Glutamatergic neuron (in vitro differentiated cells): ENCODE results near the gene ZMPSTE24. TPM values are rescaled to one million over a fixed set of nuclear protein-coding genes. Genes with fewer than 3 reads are reported as not detected.
A peak's percentile ranks its signal among the peaks of the same experiment; 100 is the strongest.

Experiments
- DNase-seq: peaks from one replicate; pipeline ENCODE4 v3.0.0; 2022
- H3K27ac Mint-ChIP-seq: one replicate; pipeline ENCODE4 v1.8.0; 2020; ENCODE audit warnings: mild to moderate bottlenecking, mixed read lengths, inconsistent platforms; ENCODE audit not compliant: unreplicated experiment
- H3K27me3 Mint-ChIP-seq: one replicate; pipeline ENCODE4 v1.8.0; 2020; ENCODE audit warnings: mild to moderate bottlenecking, moderate library complexity, mixed read lengths, inconsistent platforms; ENCODE audit not compliant: unreplicated experiment
- H3K36me3 Mint-ChIP-seq: one replicate; pipeline ENCODE4 v1.8.0; 2020; ENCODE audit warnings: mild to moderate bottlenecking, mixed read lengths, inconsistent platforms; ENCODE audit not compliant: unreplicated experiment
- H3K4me1 Mint-ChIP-seq: one replicate; pipeline ENCODE4 v1.8.0; 2020; ENCODE audit warnings: mild to moderate bottlenecking, low read depth, mixed read lengths, inconsistent platforms; ENCODE audit not compliant: unreplicated experiment
- H3K4me3 Mint-ChIP-seq: one replicate; pipeline ENCODE4 v1.8.0; 2020; ENCODE audit warnings: mild to moderate bottlenecking, mixed read lengths, inconsistent platforms; ENCODE audit not compliant: unreplicated experiment
- H3K9me3 Mint-ChIP-seq: one replicate; pipeline ENCODE4 v1.8.0; 2020; ENCODE audit warnings: mild to moderate bottlenecking, moderate library complexity, mixed read lengths, inconsistent platforms; ENCODE audit not compliant: unreplicated experiment
- CTCF ChIP-seq: fragments of 200-600 bp; sonication (generic); IDR thresholded peaks from one replicate; pipeline ENCODE4 v1.5.0; 2021; ENCODE audit not compliant: partially characterized antibody, unreplicated experiment
- total RNA-seq: library from RNA; stranded (reverse); fragmentation: NEBNext Ultra II Directional; extraction: Animal tissue kit (Norgen Biotek cat#: 25700); gene quantifications from one replicate; pipeline ENCODE4 v1.2.1, GENCODE V29; 2021; ENCODE audit not compliant: unreplicated experiment

ZMPSTE24 gene
- total RNA-seq, 1 donor from 2014 or later: 32.8 TPM

- H3K9me3 Mint-ChIP-seq: peaks cover 9% of the 10 kb centered on the region
- H3K36me3 Mint-ChIP-seq: no peaks in the 10 kb centered on the region
- H3K27me3 Mint-ChIP-seq: peaks cover 9% of the 10 kb centered on the region
- H3K4me1 Mint-ChIP-seq: peaks cover 4% of the 10 kb centered on the region
- TF ChIP-seq CTCF: no peak
- peak overlapping the region; percentile 97 for H3K4me3 Mint-ChIP-seq
- H3K27ac Mint-ChIP-seq: peak overlapping the region; percentile 98
- DNase-seq: peak; percentile 20
Observed at GRCh38 chr1:40257313-40257687, 736 bp upstream of the ZMPSTE24 start.

- no peak for TF ChIP-seq CTCF
- Mint-ChIP-seq H3K4me3 (peak overlapping the region; percentile 97), H3K27me3 (peaks cover 9% of the 10 kb centered on the region), H3K4me1 (peaks cover 4% of the 10 kb centered on the region), H3K36me3 (no peaks in the 10 kb centered on the region), H3K27ac (peak overlapping the region; percentile 98), H3K9me3 (peaks cover 9% of the 10 kb centered on the region)
- no peak for DNase-seq
Observed at GRCh38 chr1:40258445-40258769, 371 bp downstream of the ZMPSTE24 start.

GRCh38 chr1:40264354-40264781 is 6.3 kb downstream of the ZMPSTE24 start:
- no peak for TF ChIP-seq CTCF
- Mint-ChIP-seq H3K9me3 (peaks cover 2% of the 10 kb centered on the region), H3K4me1 (peaks cover 6% of the 10 kb centered on the region), H3K4me3 (no peak overlapping the region), H3K36me3 (no peaks in the 10 kb centered on the region), H3K27me3 (peaks cover 1% of the 10 kb centered on the region), H3K27ac (no peak overlapping the region)
- DNase-seq: no peak

- no peak for TF ChIP-seq CTCF
- peaks cover 2% of the 10 kb centered on the region for H3K9me3 Mint-ChIP-seq
- no peak for DNase-seq
- H3K27me3 Mint-ChIP-seq: peaks cover 1% of the 10 kb centered on the region
- H3K27ac Mint-ChIP-seq: no peak overlapping the region
- H3K4me1 Mint-ChIP-seq: peaks cover 1% of the 10 kb centered on the region
- H3K4me3 Mint-ChIP-seq: no peak overlapping the region
- no peaks in the 10 kb centered on the region for H3K36me3 Mint-ChIP-seq
Observed at GRCh38 chr1:40265298-40265697, 7.3 kb downstream of the ZMPSTE24 start.

- no peaks in the 10 kb centered on the region for H3K36me3 Mint-ChIP-seq
- no peak for TF ChIP-seq CTCF
- peaks cover 2% of the 10 kb centered on the region for H3K9me3 Mint-ChIP-seq
- no peak overlapping the region for H3K27ac Mint-ChIP-seq
- peaks cover 1% of the 10 kb centered on the region for H3K27me3 Mint-ChIP-seq
- H3K4me1 Mint-ChIP-seq: peaks cover 1% of the 10 kb centered on the region
- DNase-seq: no peak
- H3K4me3 Mint-ChIP-seq: no peak overlapping the region
Observed at GRCh38 chr1:40265919-40266318, 7.9 kb downstream of the ZMPSTE24 start.
